ENCODE results near the gene MYL10.

MYL10 gene

GRCh38 chr7:101596898-101597297 is 32.2 kb downstream of the MYL10 start:
- no peak for DNase-seq (ENCODE audit: low spot score)

GRCh38 chr7:101595766-101596537 is 33.1 kb downstream of the MYL10 start:
- DNase-seq (ENCODE audit: low spot score) = no peak

- DNase-seq (ENCODE audit: low spot score) = no peak
Observed at GRCh38 chr7:101595246-101595645, 33.9 kb downstream of the MYL10 start.

GRCh38 chr7:101594790-101595189 is 34.3 kb downstream of the MYL10 start:
- no peak for DNase-seq (ENCODE audit: low spot score)

GRCh38 chr7:101593556-101593955 is 35.5 kb downstream of the MYL10 start:
- no peak for DNase-seq (ENCODE audit: low spot score)

GRCh38 chr7:101591504-101591903 is 37.6 kb downstream of the MYL10 start:
- DNase-seq (ENCODE audit: low spot score) = no peak

GRCh38 chr7:101590663-101591435 is 38.2 kb downstream of the MYL10 start:
- DNase-seq (ENCODE audit: low spot score) = no peak

- no peak for DNase-seq (ENCODE audit: low spot score)
Observed at GRCh38 chr7:101589976-101590662, 39.0 kb downstream of the MYL10 start.

GRCh38 chr7:101589052-101589451 is 40.0 kb downstream of the MYL10 start:
- no peak for DNase-seq (ENCODE audit: low spot score)

GRCh38 chr7:101588131-101588935 is 40.8 kb downstream of the MYL10 start:
- DNase-seq (ENCODE audit: low spot score) = no peak

GRCh38 chr7:101586906-101587677 is 42.0 kb downstream of the MYL10 start:
- no peak for DNase-seq (ENCODE audit: low spot score)

GRCh38 chr7:101586078-101586905 is 42.8 kb downstream of the MYL10 start:
- DNase-seq (ENCODE audit: low spot score) = no peak

GRCh38 chr7:101582971-101583370 is 46.1 kb downstream of the MYL10 start:
- DNase-seq (ENCODE audit: low spot score) = no peak

GRCh38 chr7:101581891-101582290 is 47.2 kb downstream of the MYL10 start:
- DNase-seq (ENCODE audit: low spot score) = no peak

GRCh38 chr7:101580596-101580995 is 48.5 kb downstream of the MYL10 start:
- no peak for DNase-seq (ENCODE audit: low spot score)

- DNase-seq (ENCODE audit: low spot score) = no peak
Observed at GRCh38 chr7:101578552-101578951, 50.5 kb downstream of the MYL10 start.

- no peak for DNase-seq (ENCODE audit: low spot score)
Observed at GRCh38 chr7:101576998-101577397, 52.1 kb downstream of the MYL10 start.

- no peak for DNase-seq (ENCODE audit: low spot score)
Observed at GRCh38 chr7:101575721-101576120, 53.4 kb downstream of the MYL10 start.

- no peak for DNase-seq (ENCODE audit: low spot score)
Observed at GRCh38 chr7:101575168-101575567, 53.9 kb downstream of the MYL10 start.

GRCh38 chr7:101572156-101572555 is 56.9 kb downstream of the MYL10 start:
- no peak for DNase-seq (ENCODE audit: low spot score)

All from globus pallidus (tissue), 1 donor.